Mesothelial cell of epicardium (in vitro differentiated cells): ENCODE results near the gene FGFRL1. TPM values are rescaled to one million over a fixed set of nuclear protein-coding genes. Genes with fewer than 3 reads are reported as not detected.

ENCODE experiments used
- DNase-seq, 2 experiments: peaks; one replicate each; pipeline ENCODE4 v3.0.0; 2021; ENCODE audit warnings: low spot score in 2 of 2; ENCODE audit not compliant: unreplicated experiment in 2 of 2
- H3K27ac Mint-ChIP-seq: 2 replicates; pipeline ENCODE4 v1.8.0; 2021; ENCODE audit warnings: mixed read lengths
- H3K27me3 Mint-ChIP-seq: 2 replicates; pipeline ENCODE4 v1.8.0; 2021; ENCODE audit warnings: low read depth, mixed read lengths
- H3K36me3 Mint-ChIP-seq: 2 replicates; pipeline ENCODE4 v1.8.0; 2021; ENCODE audit warnings: mixed read lengths
- H3K4me1 Mint-ChIP-seq: 2 replicates; pipeline ENCODE4 v1.8.0; 2021; ENCODE audit warnings: mixed read lengths
- H3K4me3 Mint-ChIP-seq: 2 replicates; pipeline ENCODE4 v1.8.0; 2021; ENCODE audit warnings: mild to moderate bottlenecking, moderate library complexity, mixed read lengths
- H3K9me3 Mint-ChIP-seq: 2 replicates; pipeline ENCODE4 v1.8.0; 2021; ENCODE audit warnings: mixed read lengths
- total RNA-seq: library from RNA; stranded (reverse); gene quantifications from 3 replicates; pipeline ENCODE4 v1.2.1, GENCODE V29; 2021
- TF ChIP-seq, protein P1 (sequence below): fragments of 200-600 bp; sonication (generic); IDR thresholded peaks from one replicate; pipeline ENCODE4 v1.5.0; 2021; ENCODE audit warnings: antibody characterized with exemption; ENCODE audit not compliant: unreplicated experiment

FGFRL1 gene
- total RNA-seq, 1 donor from 2014 or later = 37.4 TPM

GRCh38 chr4:990746-991367 is 20.6 kb upstream of the FGFRL1 start:
- Mint-ChIP-seq H3K27ac (no peak overlapping the region), H3K9me3 (no peaks in the 10 kb centered on the region), H3K36me3 (no peaks in the 10 kb centered on the region), H3K27me3 (peaks cover 7% of the 10 kb centered on the region), H3K4me1 (peaks cover 9% of the 10 kb centered on the region), H3K4me3 (no peak overlapping the region)
- no peak for DNase-seq
- TF ChIP-seq, protein P1, sequence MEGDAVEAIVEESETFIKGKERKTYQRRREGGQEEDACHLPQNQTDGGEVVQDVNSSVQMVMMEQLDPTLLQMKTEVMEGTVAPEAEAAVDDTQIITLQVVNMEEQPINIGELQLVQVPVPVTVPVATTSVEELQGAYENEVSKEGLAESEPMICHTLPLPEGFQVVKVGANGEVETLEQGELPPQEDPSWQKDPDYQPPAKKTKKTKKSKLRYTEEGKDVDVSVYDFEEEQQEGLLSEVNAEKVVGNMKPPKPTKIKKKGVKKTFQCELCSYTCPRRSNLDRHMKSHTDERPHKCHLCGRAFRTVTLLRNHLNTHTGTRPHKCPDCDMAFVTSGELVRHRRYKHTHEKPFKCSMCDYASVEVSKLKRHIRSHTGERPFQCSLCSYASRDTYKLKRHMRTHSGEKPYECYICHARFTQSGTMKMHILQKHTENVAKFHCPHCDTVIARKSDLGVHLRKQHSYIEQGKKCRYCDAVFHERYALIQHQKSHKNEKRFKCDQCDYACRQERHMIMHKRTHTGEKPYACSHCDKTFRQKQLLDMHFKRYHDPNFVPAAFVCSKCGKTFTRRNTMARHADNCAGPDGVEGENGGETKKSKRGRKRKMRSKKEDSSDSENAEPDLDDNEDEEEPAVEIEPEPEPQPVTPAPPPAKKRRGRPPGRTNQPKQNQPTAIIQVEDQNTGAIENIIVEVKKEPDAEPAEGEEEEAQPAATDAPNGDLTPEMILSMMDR = no peak

- H3K4me1 Mint-ChIP-seq = peaks cover 2% of the 10 kb centered on the region
- no peak overlapping the region for H3K27ac Mint-ChIP-seq
- TF ChIP-seq, protein P1 = no peak
- no peaks in the 10 kb centered on the region for H3K36me3 Mint-ChIP-seq
- H3K9me3 Mint-ChIP-seq = no peaks in the 10 kb centered on the region
- H3K4me3 Mint-ChIP-seq = no peak overlapping the region
- DNase-seq = no peak
- H3K27me3 Mint-ChIP-seq = peaks cover 15% of the 10 kb centered on the region
Measured at GRCh38 chr4:991451-992296, 19.8 kb upstream of the FGFRL1 start.

- DNase-seq = no peak
- Mint-ChIP-seq H3K4me3 (no peak overlapping the region), H3K27ac (no peak overlapping the region), H3K4me1 (peaks cover under 1% of the 10 kb centered on the region), H3K36me3 (no peaks in the 10 kb centered on the region), H3K9me3 (no peaks in the 10 kb centered on the region), H3K27me3 (peaks cover 19% of the 10 kb centered on the region)
- TF ChIP-seq, protein P1 = no peak
Measured at GRCh38 chr4:992297-993110, 18.9 kb upstream of the FGFRL1 start.

- DNase-seq = no peak
- Mint-ChIP-seq H3K27ac (no peak within 1 kb of the TSS), H3K36me3 (no peaks in the 10 kb centered on the region), H3K4me1 (no peaks in the 10 kb centered on the region), H3K27me3 (peaks cover 26% of the 10 kb centered on the region), H3K9me3 (no peaks in the 10 kb centered on the region), H3K4me3 (no peak within 1 kb of the TSS)
- TF ChIP-seq, protein P1 = no peak
Measured at GRCh38 chr4:993111-994029, 18.1 kb upstream of the FGFRL1 start, which contains the start of gene SLC26A1. Gene SLC26A1, minus strand, starts transcription at chr4:993404. Its CDS starts 1,701 bp downstream, at chr4:991703.
